Osteocyte (in vitro differentiated cells): ENCODE data around the gene RNF40. TPM values are rescaled to one million over a fixed set of nuclear protein-coding genes. Genes with fewer than 3 reads are reported as not detected.

Experiments used
- DNase-seq: peaks from one replicate; pipeline ENCODE4 v3.0.0; 2021; ENCODE audit warnings: mixed read lengths; ENCODE audit not compliant: unreplicated experiment; ENCODE audit errors: extremely low spot score
- H3K27ac Mint-ChIP-seq: one replicate; pipeline ENCODE4 v1.8.0; 2021; ENCODE audit warnings: mild to moderate bottlenecking, mixed read lengths; ENCODE audit not compliant: unreplicated experiment
- H3K27me3 Mint-ChIP-seq: one replicate; pipeline ENCODE4 v1.8.0; 2021; ENCODE audit warnings: mixed read lengths; ENCODE audit not compliant: unreplicated experiment
- H3K36me3 Mint-ChIP-seq: one replicate; pipeline ENCODE4 v1.8.0; 2021; ENCODE audit warnings: mixed read lengths; ENCODE audit not compliant: unreplicated experiment
- H3K4me1 Mint-ChIP-seq: one replicate; pipeline ENCODE4 v1.8.0; 2021; ENCODE audit warnings: mixed read lengths; ENCODE audit not compliant: unreplicated experiment
- H3K4me3 Mint-ChIP-seq: one replicate; pipeline ENCODE4 v1.8.0; 2021; ENCODE audit warnings: mild to moderate bottlenecking, moderate library complexity, mixed read lengths; ENCODE audit not compliant: unreplicated experiment
- H3K9me3 Mint-ChIP-seq: one replicate; pipeline ENCODE4 v1.8.0; 2021; ENCODE audit warnings: mixed read lengths; ENCODE audit not compliant: unreplicated experiment
- CTCF ChIP-seq: fragments of 200-600 bp; sonication (generic); IDR thresholded peaks from 2 replicates; pipeline ENCODE4 v1.5.0; 2021; ENCODE audit warnings: antibody characterized with exemption, mild to moderate bottlenecking, moderate library complexity
- total RNA-seq: library from RNA; stranded (reverse); gene quantifications from 2 replicates; pipeline ENCODE4 v1.2.1, GENCODE V29; 2021

RNF40 gene
- total RNA-seq, 1 donor from 2014 or later, result 118 TPM

DNA sequence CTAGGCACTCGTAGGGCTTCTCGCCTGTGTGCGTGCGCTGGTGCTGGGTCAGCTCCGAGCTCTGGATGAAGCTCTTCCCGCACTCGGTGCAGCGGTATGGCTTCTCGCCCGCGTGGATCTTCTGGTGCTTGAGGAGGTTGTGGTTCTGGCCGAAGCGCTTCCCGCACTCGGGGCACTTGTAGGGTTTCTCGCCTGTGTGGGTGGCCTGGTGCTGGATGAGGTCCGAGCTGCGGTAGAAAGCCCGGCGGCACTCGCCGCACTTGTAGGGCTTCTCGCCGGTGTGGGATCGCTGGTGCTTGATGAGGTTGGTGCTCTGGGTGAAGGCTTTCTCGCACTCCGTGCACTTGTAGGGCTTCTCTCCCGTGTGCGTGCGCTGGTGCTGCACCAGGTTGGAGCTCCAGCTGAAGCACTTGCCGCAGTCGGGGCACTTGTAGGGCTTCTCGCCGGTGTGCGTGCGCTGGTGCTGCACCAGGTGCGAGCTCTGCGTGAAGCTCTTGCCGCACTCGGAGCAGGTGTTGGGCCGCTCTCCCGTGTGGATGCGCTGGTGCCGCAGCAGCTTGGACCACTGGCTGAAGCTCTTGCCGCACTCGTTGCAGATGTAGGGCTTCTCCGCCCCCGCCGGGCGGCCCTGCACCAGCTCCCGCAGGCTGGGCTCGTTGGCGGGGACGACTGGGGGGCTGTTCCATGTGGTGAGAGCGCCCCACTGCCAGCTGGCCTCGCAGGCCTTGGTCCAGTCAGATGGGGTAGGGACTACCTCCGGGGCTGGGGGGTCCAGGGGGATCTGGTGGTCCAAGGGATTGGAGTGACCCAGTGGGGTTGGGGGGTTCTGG, 21.4 kb downstream of the RNF40 start:
- DNase-seq, result no peak
- peaks cover 26% of the 10 kb centered on the region for H3K4me1 Mint-ChIP-seq
- H3K36me3 Mint-ChIP-seq, result peaks cover 13% of the 10 kb centered on the region
- no peak overlapping the region for H3K27ac Mint-ChIP-seq
- H3K27me3 Mint-ChIP-seq, result no peaks in the 10 kb centered on the region
- no peak overlapping the region for H3K4me3 Mint-ChIP-seq
- no peaks in the 10 kb centered on the region for H3K9me3 Mint-ChIP-seq
- no peak for TF ChIP-seq CTCF

- no peak for TF ChIP-seq CTCF
- H3K27me3 Mint-ChIP-seq, result no peaks in the 10 kb centered on the region
- no peak overlapping the region for H3K4me3 Mint-ChIP-seq
- no peak overlapping the region for H3K27ac Mint-ChIP-seq
- peaks cover 21% of the 10 kb centered on the region for H3K4me1 Mint-ChIP-seq
- no peaks in the 10 kb centered on the region for H3K9me3 Mint-ChIP-seq
- DNase-seq, result no peak
- H3K36me3 Mint-ChIP-seq, result peaks cover 13% of the 10 kb centered on the region
Observed at GRCh38 chr16:30784215-30784614, 22.1 kb downstream of the RNF40 start.

GRCh38 chr16:30785126-30786106, 23.3 kb downstream of the RNF40 start:
- Mint-ChIP-seq H3K27ac (peak overlapping the region; percentile 82), H3K4me1 (peaks cover 21% of the 10 kb centered on the region), H3K4me3 (peak overlapping the region; percentile 78), H3K27me3 (no peaks in the 10 kb centered on the region), H3K36me3 (peaks cover 13% of the 10 kb centered on the region), H3K9me3 (no peaks in the 10 kb centered on the region)
- DNase-seq, result no peak
- no peak for TF ChIP-seq CTCF

DNA sequence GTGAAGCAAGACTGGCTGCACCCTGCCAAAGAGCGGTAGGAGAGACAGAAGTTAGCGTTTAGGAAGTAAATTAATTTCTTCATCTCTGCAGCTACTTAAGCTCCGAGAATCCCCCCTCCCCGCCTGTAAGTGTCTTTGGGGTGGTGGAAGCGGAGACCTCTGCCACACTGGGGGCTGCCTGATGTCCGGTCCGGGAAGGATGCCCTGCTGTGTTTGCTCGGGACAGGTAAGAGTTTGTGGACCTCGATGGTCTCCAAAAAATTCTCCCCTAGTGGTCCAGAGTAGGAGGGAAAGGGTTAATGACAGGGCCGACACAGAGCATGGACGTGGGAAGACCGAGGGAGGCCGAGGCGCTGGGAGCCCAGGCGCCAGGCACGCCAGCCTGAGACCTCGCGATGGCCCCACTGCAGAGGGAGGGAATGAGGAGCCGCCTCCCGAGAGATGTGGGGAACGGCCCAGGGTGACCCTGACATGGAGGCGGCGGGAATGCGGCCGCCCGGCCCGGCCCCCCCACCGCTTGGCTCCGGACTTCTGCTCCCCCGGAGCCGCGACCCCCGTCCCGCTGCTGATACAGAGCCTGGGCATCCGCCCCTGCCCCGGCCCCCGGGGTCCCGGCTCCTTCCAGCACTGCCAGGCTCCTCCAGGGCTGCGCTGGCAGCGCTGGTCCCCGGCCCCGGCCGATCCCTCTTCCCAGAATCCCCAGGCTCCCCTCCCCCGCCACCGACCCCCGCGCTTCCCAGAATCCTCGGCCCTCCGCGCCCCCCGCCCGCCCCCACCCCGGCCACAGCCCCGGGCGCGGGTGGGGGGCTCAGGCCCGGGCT, 24.2 kb downstream of the RNF40 start:
- Mint-ChIP-seq H3K27me3 (no peaks in the 10 kb centered on the region), H3K9me3 (no peaks in the 10 kb centered on the region), H3K4me3 (peak overlapping the region; percentile 78), H3K36me3 (peaks cover 12% of the 10 kb centered on the region), H3K27ac (peak overlapping the region; percentile 82), H3K4me1 (peaks cover 21% of the 10 kb centered on the region)
- TF ChIP-seq CTCF, result no peak
- no peak for DNase-seq
